T-helper 1 cell treated with Interleukin-12 subunit alpha and Interleukin-12 subunit beta and Interleukin-4 antibody, amounts not matched to agents 30 μg/mL and 1 μg/mL, for 36 hours (primary cell): Measurements from ENCODE around the gene HES5.

Source experiments
- H3K27ac Mint-ChIP-seq: one replicate; pipeline ENCODE4 v1.8.0; 2021; ENCODE audit warnings: mild to moderate bottlenecking, mixed read lengths
- H3K27me3 Mint-ChIP-seq: one replicate; pipeline ENCODE4 v1.8.0; 2021; ENCODE audit warnings: low read depth, mixed read lengths
- H3K36me3 Mint-ChIP-seq: one replicate; pipeline ENCODE4 v1.8.0; 2021; ENCODE audit warnings: low read depth, mixed read lengths
- H3K4me1 Mint-ChIP-seq: one replicate; pipeline ENCODE4 v1.8.0; 2021; ENCODE audit warnings: low read depth, mixed read lengths
- H3K4me3 Mint-ChIP-seq: one replicate; pipeline ENCODE4 v1.8.0; 2021; ENCODE audit warnings: mild to moderate bottlenecking, moderate library complexity, mixed read lengths
- H3K9me3 Mint-ChIP-seq: one replicate; pipeline ENCODE4 v1.8.0; 2021; ENCODE audit warnings: mixed read lengths

Gene HES5

GRCh38 chr1:2564815-2565374, 34.8 kb upstream of the HES5 start:
- peak overlapping the region; percentile 65 for H3K27ac Mint-ChIP-seq
- H3K4me3 Mint-ChIP-seq: no peak overlapping the region
- H3K27me3 Mint-ChIP-seq: no peaks in the 10 kb centered on the region
- peaks cover 7% of the 10 kb centered on the region for H3K36me3 Mint-ChIP-seq
- H3K4me1 Mint-ChIP-seq: no peaks in the 10 kb centered on the region
- no peaks in the 10 kb centered on the region for H3K9me3 Mint-ChIP-seq

DNA sequence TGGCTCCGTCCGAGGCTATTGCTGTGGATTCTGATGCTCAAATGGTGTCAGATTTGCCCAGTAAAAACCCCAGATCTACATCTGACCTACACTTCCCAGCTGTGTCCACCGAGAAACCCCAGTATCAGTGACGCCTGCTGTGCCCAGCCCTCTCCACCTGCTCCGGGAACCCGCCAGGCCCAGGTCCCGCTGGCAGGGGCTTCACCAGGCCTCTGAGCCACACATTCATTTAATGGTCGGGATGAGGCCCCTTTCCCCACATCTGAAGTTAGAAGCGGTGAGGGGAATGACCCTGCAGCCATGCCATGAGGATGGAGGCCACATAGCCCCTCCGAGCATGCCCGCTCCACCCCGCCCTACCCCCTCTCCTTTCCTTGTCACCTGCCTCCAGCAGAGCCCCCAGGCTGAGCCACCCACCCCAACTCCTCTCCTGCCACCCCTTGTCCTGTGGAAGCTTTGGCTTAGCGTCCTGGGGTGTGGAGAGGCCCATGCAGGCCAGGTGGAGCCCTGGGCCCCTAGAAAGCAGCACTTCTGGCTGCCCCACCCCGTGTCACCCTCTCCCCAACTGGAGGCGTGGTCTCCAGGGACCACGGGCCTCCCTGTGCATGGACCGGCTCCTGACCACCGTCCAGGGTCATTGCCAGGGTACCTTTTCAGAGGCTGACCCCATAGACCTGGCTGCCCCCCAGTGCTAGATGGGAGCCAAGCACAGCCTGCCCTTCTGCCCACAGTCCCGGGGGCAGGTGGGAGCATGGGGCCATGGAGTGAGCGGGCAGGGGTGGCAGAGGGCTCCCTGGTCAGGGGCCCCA, 34.1 kb upstream of the HES5 start:
- H3K36me3 Mint-ChIP-seq: peaks cover 6% of the 10 kb centered on the region
- no peak overlapping the region for H3K27ac Mint-ChIP-seq

DNA sequence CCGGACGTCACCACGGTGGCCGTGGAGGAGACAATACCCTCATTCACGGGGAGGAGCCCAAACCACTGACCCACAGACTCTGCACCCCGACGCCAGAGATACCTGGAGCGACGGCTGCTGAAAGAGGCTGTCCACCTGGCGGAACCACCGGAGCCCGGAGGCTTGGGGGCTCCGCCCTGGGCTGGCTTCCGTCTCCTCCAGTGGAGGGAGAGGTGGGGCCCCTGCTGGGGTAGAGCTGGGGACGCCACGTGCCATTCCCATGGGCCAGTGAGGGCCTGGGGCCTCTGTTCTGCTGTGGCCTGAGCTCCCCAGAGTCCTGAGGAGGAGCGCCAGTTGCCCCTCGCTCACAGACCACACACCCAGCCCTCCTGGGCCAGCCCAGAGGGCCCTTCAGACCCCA, 33.1 kb upstream of the HES5 start:
- Mint-ChIP-seq H3K4me1 (peaks cover 3% of the 10 kb centered on the region), H3K9me3 (no peaks in the 10 kb centered on the region), H3K36me3 (peaks cover 10% of the 10 kb centered on the region), H3K4me3 (no peak overlapping the region), H3K27me3 (no peaks in the 10 kb centered on the region), H3K27ac (no peak overlapping the region)

More for the DNA sequence above, 34.1 kb upstream of the HES5 start:
- H3K4me1 Mint-ChIP-seq: no peaks in the 10 kb centered on the region
- no peaks in the 10 kb centered on the region for H3K27me3 Mint-ChIP-seq
- no peaks in the 10 kb centered on the region for H3K9me3 Mint-ChIP-seq
- H3K4me3 Mint-ChIP-seq: no peak overlapping the region

GRCh38 chr1:2561898-2562895, 32.1 kb upstream of the HES5 start:
- no peak overlapping the region for H3K4me3 Mint-ChIP-seq
- no peaks in the 10 kb centered on the region for H3K27me3 Mint-ChIP-seq
- H3K36me3 Mint-ChIP-seq: peaks cover 16% of the 10 kb centered on the region
- H3K4me1 Mint-ChIP-seq: peaks cover 5% of the 10 kb centered on the region
- H3K9me3 Mint-ChIP-seq: no peaks in the 10 kb centered on the region
- no peak overlapping the region for H3K27ac Mint-ChIP-seq

DNA sequence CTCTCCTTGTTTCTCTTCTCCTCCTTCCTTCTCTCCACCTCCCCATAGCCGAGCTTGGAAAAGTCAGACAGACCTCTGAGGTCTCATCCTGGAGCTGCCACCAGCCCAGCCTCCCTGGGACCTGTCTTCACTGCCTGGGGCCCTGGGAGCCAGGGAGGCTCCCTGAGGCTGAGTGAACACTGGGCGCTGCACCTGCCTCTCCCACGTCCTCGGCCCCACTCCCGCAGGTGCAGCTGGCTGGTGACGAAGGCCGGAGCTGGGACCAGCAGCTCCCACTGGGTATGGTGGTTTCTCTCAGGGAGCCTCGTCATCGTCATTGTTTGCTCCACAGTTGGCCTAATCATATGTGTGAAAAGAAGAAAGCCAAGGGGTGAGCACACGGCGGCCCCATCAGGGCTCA, 31.4 kb upstream of the HES5 start:
- Mint-ChIP-seq H3K4me3 (peak overlapping the region; percentile 22), H3K36me3 (peaks cover 20% of the 10 kb centered on the region), H3K27me3 (no peaks in the 10 kb centered on the region), H3K4me1 (peaks cover 5% of the 10 kb centered on the region), H3K27ac (no peak overlapping the region), H3K9me3 (no peaks in the 10 kb centered on the region)

GRCh38 chr1:2560299-2561073, 30.4 kb upstream of the HES5 start:
- peaks cover 23% of the 10 kb centered on the region for H3K36me3 Mint-ChIP-seq
- no peaks in the 10 kb centered on the region for H3K27me3 Mint-ChIP-seq
- no peak overlapping the region for H3K27ac Mint-ChIP-seq
- no peaks in the 10 kb centered on the region for H3K9me3 Mint-ChIP-seq
- H3K4me3 Mint-ChIP-seq: no peak overlapping the region
- peaks cover 9% of the 10 kb centered on the region for H3K4me1 Mint-ChIP-seq

DNA sequence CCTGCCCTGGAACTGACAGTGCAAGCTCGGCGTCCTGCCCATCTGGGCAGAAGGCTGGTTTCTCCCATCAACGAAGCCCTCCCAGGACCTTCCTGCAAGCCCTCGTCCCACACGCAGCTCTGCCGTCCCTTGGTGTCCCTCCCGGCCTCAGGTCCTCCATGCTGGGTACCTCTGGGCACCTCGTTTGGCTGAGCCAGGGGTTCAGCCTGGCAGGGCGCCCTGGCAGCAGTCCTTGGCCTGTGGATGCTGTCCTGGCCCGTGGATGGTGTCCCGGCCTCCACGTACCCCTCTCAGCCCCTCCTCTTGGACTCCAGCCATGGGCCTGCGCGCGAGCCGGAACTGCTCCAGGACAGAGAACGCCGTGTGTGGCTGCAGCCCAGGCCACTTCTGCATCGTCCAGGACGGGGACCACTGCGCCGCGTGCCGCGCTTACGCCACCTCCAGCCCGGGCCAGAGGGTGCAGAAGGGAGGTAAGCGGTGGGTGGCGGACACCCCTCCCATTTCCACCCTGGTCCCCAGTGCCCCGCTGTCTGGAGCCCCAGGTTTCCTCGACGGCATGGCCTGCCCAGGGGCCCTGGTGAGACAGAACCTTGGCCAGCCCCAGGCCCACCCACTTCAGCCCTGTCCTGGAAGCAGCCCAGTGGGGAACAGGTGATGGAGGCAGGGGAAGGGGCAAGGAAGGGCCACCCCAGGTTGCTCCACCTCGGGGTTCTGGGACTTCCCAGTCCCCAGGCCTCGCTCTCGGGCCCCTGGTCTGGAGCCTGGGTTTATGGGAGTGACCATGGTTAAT, 29.6 kb upstream of the HES5 start:
- no peaks in the 10 kb centered on the region for H3K9me3 Mint-ChIP-seq
- peaks cover 13% of the 10 kb centered on the region for H3K4me1 Mint-ChIP-seq
- no peaks in the 10 kb centered on the region for H3K27me3 Mint-ChIP-seq
- H3K36me3 Mint-ChIP-seq: peaks cover 26% of the 10 kb centered on the region
- no peak overlapping the region for H3K27ac Mint-ChIP-seq
- H3K4me3 Mint-ChIP-seq: no peak overlapping the region

DNA sequence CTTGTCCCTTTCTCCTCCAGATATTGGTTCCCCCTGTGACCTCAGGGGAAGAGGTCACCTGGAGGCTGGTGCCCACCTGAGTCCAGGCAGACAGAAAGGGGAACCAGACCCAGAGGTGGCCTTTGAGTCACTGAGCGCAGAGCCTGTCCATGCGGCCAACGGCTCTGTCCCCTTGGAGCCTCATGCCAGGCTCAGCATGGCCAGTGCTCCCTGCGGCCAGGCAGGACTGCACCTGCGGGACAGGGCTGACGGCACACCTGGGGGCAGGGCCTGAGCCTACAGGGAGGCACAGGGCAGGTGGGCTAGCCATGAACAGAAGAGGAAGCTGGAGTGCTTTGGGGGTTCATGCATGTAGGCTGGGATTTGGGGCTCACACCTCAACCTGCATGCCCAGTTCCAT, 28.8 kb upstream of the HES5 start:
- Mint-ChIP-seq H3K9me3 (no peaks in the 10 kb centered on the region), H3K4me1 (peaks cover 21% of the 10 kb centered on the region), H3K27ac (peak overlapping the region; percentile 71), H3K4me3 (peak overlapping the region; percentile 67), H3K27me3 (no peaks in the 10 kb centered on the region), H3K36me3 (peaks cover 28% of the 10 kb centered on the region)

DNA sequence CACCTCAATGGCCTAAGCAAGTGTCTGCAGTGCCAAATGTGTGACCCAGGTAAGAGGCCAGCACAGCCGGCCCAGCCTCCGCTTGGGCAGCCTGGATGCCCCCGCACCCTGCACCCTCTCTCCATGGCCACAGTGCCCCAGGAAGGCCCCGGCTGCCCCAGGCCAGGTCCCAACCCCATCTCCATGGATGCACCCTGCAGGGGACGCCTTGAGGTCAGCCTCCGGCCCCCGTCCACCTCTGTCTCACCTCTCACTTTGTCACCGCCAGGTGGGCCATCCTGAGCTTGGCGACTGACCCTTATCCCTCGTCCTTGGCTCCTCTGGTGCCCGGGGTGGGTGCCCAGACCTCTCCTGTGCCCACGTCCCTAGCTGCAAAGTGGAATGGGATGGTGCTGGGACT, 28.4 kb upstream of the HES5 start:
- peaks cover 21% of the 10 kb centered on the region for H3K4me1 Mint-ChIP-seq
- H3K27me3 Mint-ChIP-seq: no peaks in the 10 kb centered on the region
- H3K4me3 Mint-ChIP-seq: peak overlapping the region; percentile 92
- H3K27ac Mint-ChIP-seq: peak overlapping the region; percentile 71
- H3K36me3 Mint-ChIP-seq: peaks cover 28% of the 10 kb centered on the region
- no peaks in the 10 kb centered on the region for H3K9me3 Mint-ChIP-seq

GRCh38 chr1:2557482-2558400, 27.7 kb upstream of the HES5 start:
- Mint-ChIP-seq H3K27me3 (no peaks in the 10 kb centered on the region), H3K4me3 (peak overlapping the region; percentile 92), H3K27ac (peak overlapping the region; percentile 99), H3K9me3 (no peaks in the 10 kb centered on the region), H3K36me3 (peaks cover 26% of the 10 kb centered on the region), H3K4me1 (peaks cover 21% of the 10 kb centered on the region)

- peak overlapping the region; percentile 92 for H3K4me3 Mint-ChIP-seq
Observed at GRCh38 chr1:2556678-2557481, 26.8 kb upstream of the HES5 start.

DNA sequence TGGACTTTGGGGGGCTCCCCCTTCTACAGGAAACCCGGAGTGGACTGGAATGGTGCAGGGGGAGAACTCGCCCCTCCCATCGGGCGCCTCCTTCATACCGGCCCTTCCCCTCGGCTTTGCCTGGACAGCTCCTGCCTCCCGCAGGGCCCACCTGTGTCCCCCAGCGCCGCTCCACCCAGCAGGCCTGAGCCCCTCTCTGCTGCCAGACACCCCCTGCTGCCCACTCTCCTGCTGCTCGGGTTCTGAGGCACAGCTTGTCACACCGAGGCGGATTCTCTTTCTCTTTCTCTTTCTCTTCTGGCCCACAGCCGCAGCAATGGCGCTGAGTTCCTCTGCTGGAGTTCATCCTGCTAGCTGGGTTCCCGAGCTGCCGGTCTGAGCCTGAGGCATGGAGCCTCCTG, 26.2 kb upstream of the HES5 start, which contains the start of gene TNFRSF14:
TNFRSF14 (plus strand) TSS at position 95 of the 401 bp plus-strand sequence; CDS start at position 389, 294 bp downstream.
- H3K36me3 Mint-ChIP-seq: peaks cover 23% of the 10 kb centered on the region
- peaks cover 21% of the 10 kb centered on the region for H3K4me1 Mint-ChIP-seq
- H3K4me3 Mint-ChIP-seq: peak within 1 kb of the TSS; percentile 92
- no peaks in the 10 kb centered on the region for H3K27me3 Mint-ChIP-seq
- H3K9me3 Mint-ChIP-seq: no peaks in the 10 kb centered on the region
- H3K27ac Mint-ChIP-seq: peak within 1 kb of the TSS; percentile 99

More at GRCh38 chr1:2556678-2557481, 26.8 kb upstream of the HES5 start:
- Mint-ChIP-seq H3K9me3 (no peaks in the 10 kb centered on the region), H3K36me3 (peaks cover 26% of the 10 kb centered on the region), H3K27me3 (no peaks in the 10 kb centered on the region), H3K27ac (peak overlapping the region; percentile 99), H3K4me1 (peaks cover 21% of the 10 kb centered on the region)
